H1 (cell line): ENCODE measurements around the gene SPAG16. TPM values are rescaled to one million over a fixed set of nuclear protein-coding genes. Genes with fewer than 3 reads are reported as not detected.

Source experiments
- CTCF ChIA-PET: fragments of 300-600 bp; sonication (Branson Sonifier 250); formaldehyde crosslinking; loops from one replicate; lab custom pipeline; 2021; ENCODE audit not compliant: partially characterized antibody; lab: Charles Lee
- POLR2A ChIA-PET: fragments of 300-600 bp; sonication (Branson Sonifier 250); formaldehyde crosslinking; loops from one replicate; lab custom pipeline; 2021; ENCODE audit warnings: inconsistent platforms; ENCODE audit not compliant: partially characterized antibody; lab: Charles Lee
- DNase-seq, 2 experiments: peaks; one replicate each; pipeline versions ENCODE4 v3.0.0 to v3.0.0-alpha.2; 2010 to 2022; ENCODE audit warnings: low spot score in 2 of 2, low read depth in 1 of 2, mixed read lengths in 1 of 2
- FAIRE-seq: peaks from 2 replicates; lab custom pipeline; 2011; peaks lifted over from hg19 to GRCh38; lab: Jason Lieb, UNC
- H2AFZ ChIP-seq: 2 replicates; pipeline ENCODE4 v1.8.1; 2012; ENCODE audit warnings: low read length, inconsistent platforms
- H2AK5ac ChIP-seq: 2 replicates; pipeline ENCODE4 v1.6.1; 2013; ENCODE audit warnings: low read depth, low read length
- H2BK120ac ChIP-seq: replicated peaks from 2 replicates; pipeline ENCODE3; 2013; ENCODE audit warnings: low read depth, low read length, inconsistent platforms
- H2BK12ac ChIP-seq: 2 replicates; pipeline ENCODE4 v1.6.1; 2013; ENCODE audit warnings: low read depth, low read length
- H2BK15ac ChIP-seq: 2 replicates; pipeline ENCODE4 v1.6.1; 2013; ENCODE audit warnings: low read length
- H2BK20ac ChIP-seq: 2 replicates; pipeline ENCODE4 v1.6.1; 2013; ENCODE audit warnings: low read length
- H2BK5ac ChIP-seq: 2 replicates; pipeline ENCODE4 v1.6.1; 2013; ENCODE audit warnings: low read depth, low read length
- H3K14ac ChIP-seq: 2 replicates; pipeline ENCODE4 v1.6.1; 2013; ENCODE audit warnings: inconsistent platforms; ENCODE audit not compliant: insufficient read length
- H3K18ac ChIP-seq: 2 replicates; pipeline ENCODE4 v1.6.1; 2013; ENCODE audit warnings: low read length; ENCODE audit errors: extremely low read depth
- H3K23ac ChIP-seq: 2 replicates; pipeline ENCODE4 v1.6.1; 2013; ENCODE audit warnings: inconsistent platforms; ENCODE audit not compliant: insufficient read length
- H3K23me2 ChIP-seq: 2 replicates; pipeline ENCODE4 v1.6.1; 2013; ENCODE audit warnings: low read depth, low read length
- H3K27ac ChIP-seq: 2 replicates; pipeline ENCODE4 v1.6.1; 2011; ENCODE audit warnings: low read depth, low read length, inconsistent platforms
- H3K27me3 ChIP-seq, 4 experiments: replicated peaks in 1 of 4; 1 replicate in 1 of 4; 2 replicates in 3 of 4; pipeline versions ENCODE4 v1.6.1 to v1.8.1; 2011 to 2013; ENCODE audit warnings: low read length in 3 of 4, mild to moderate bottlenecking in 3 of 4, inconsistent platforms in 2 of 4, mixed read lengths in 2 of 4, moderate library complexity in 1 of 4; ENCODE audit not compliant: control insufficient read depth in 3 of 4, insufficient read depth in 3 of 4; ENCODE audit errors: extremely low read depth in 1 of 4
- H3K36me3 ChIP-seq, 4 experiments: 2 replicates each; pipeline versions ENCODE4 v1.6.1 to v1.8.1; 2011 to 2013; ENCODE audit warnings: mild to moderate bottlenecking in 4 of 4, low read length in 3 of 4, moderate library complexity in 2 of 4, control low read depth in 1 of 4, inconsistent platforms in 1 of 4; ENCODE audit not compliant: insufficient read depth in 4 of 4, control insufficient read depth in 2 of 4
- H3K4ac ChIP-seq: replicated peaks from 2 replicates; pipeline ENCODE3; 2013; ENCODE audit warnings: low read length, low read depth, mixed read lengths, inconsistent platforms; ENCODE audit not compliant: insufficient read length
- H3K4me1 ChIP-seq, 4 experiments: replicated peaks in 1 of 4; 1 replicate in 1 of 4; 2 replicates in 3 of 4; pipeline versions ENCODE4 v1.6.1 to v1.8.1; 2011 to 2013; ENCODE audit warnings: low read length in 3 of 4, inconsistent platforms in 2 of 4, mixed read lengths in 1 of 4; ENCODE audit not compliant: insufficient read depth in 4 of 4, control insufficient read depth in 3 of 4
- H3K4me2 ChIP-seq, 2 experiments: 2 replicates each; pipeline versions ENCODE4 v1.6.1 to v1.8.1; 2011 to 2013; ENCODE audit warnings: low read depth in 2 of 2, low read length in 2 of 2, control low read depth in 1 of 2, inconsistent platforms in 1 of 2, mild to moderate bottlenecking in 1 of 2; ENCODE audit not compliant: insufficient read depth in 1 of 2
- H3K4me3 ChIP-seq, 4 experiments: fragments of 200-600, 300-600 bp in 1 of 4; sonication (generic), shearing (Covaris generic), sonication (Bioruptor Twin) in 1 of 4; 2 replicates each; pipeline versions ENCODE4 v1.5.1 to v1.8.1; 2011 to 2016; ENCODE audit warnings: low read length in 4 of 4, low read depth in 3 of 4, control low read depth in 2 of 4, inconsistent platforms in 2 of 4, mild to moderate bottlenecking in 2 of 4, mixed read lengths in 1 of 4, moderate library complexity in 1 of 4; ENCODE audit not compliant: insufficient read depth in 2 of 4; ENCODE audit errors: extremely low read depth in 1 of 4
- H3K56ac ChIP-seq: replicated peaks from 2 replicates; pipeline ENCODE3; 2013; ENCODE audit warnings: low read depth, mild to moderate bottlenecking, mixed read lengths, low read length, inconsistent platforms; ENCODE audit not compliant: insufficient read length
- H3K79me1 ChIP-seq: 2 replicates; pipeline ENCODE4 v1.6.1; 2013; ENCODE audit warnings: low read depth, low read length, control low read depth
- H3K79me2 ChIP-seq, 2 experiments: 2 replicates each; pipeline versions ENCODE4 v1.6.1 to v1.8.1; 2012 to 2013; ENCODE audit warnings: low read length in 2 of 2, mild to moderate bottlenecking in 2 of 2, inconsistent platforms in 1 of 2; ENCODE audit not compliant: insufficient read depth in 2 of 2, control insufficient read depth in 1 of 2
- H3K9ac ChIP-seq, 4 experiments: replicated peaks in 1 of 4; 1 replicate in 1 of 4; 2 replicates in 3 of 4; pipeline versions ENCODE4 v1.6.1 to v1.8.1; 2011 to 2013; ENCODE audit warnings: low read depth in 3 of 4, low read length in 3 of 4, control low read depth in 2 of 4, mild to moderate bottlenecking in 2 of 4, moderate library complexity in 2 of 4, inconsistent platforms in 1 of 4; ENCODE audit errors: extremely low read depth in 1 of 4
- H3K9me3 ChIP-seq, 2 experiments: 2 replicates each; pipeline versions ENCODE4 v1.6.1 to v1.8.1; 2012 to 2013; ENCODE audit warnings: mild to moderate bottlenecking in 2 of 2, moderate library complexity in 2 of 2, control low read depth in 1 of 2, inconsistent platforms in 1 of 2, low read depth in 1 of 2, low read length in 1 of 2, mixed read lengths in 1 of 2; ENCODE audit not compliant: insufficient read depth in 2 of 2
- H4K20me1 ChIP-seq, 2 experiments: replicated peaks in 1 of 2; 2 replicates each; pipeline versions ENCODE3 to v1.8.1; 2011 to 2013; ENCODE audit warnings: inconsistent platforms in 2 of 2, low read length in 2 of 2, mild to moderate bottlenecking in 1 of 2; ENCODE audit not compliant: insufficient read depth in 2 of 2, control insufficient read depth in 1 of 2
- H4K5ac ChIP-seq: 2 replicates; pipeline ENCODE4 v1.6.1; 2013; ENCODE audit warnings: low read length, low read depth, mixed read lengths, inconsistent platforms; ENCODE audit not compliant: insufficient read length
- H4K8ac ChIP-seq: 2 replicates; pipeline ENCODE4 v1.8.0; 2013; ENCODE audit warnings: mild to moderate bottlenecking, moderate library complexity, low read length, inconsistent platforms; ENCODE audit not compliant: insufficient read depth; ENCODE audit errors: extremely low read depth
- H4K91ac ChIP-seq: replicated peaks from 2 replicates; pipeline ENCODE3; 2013; ENCODE audit warnings: low read length, mixed read lengths, inconsistent platforms; ENCODE audit not compliant: insufficient read length
- BCL11A ChIP-seq, 2 experiments: IDR thresholded peaks; one replicate each; pipeline ENCODE4 v1.6.1; 2011; ENCODE audit warnings: low read depth in 2 of 2, low read length in 2 of 2, mild to moderate bottlenecking in 2 of 2
- CHD2 ChIP-seq: IDR thresholded peaks from 2 replicates; pipeline ENCODE4 v1.6.1; 2012; ENCODE audit warnings: low read length, improper control_type of control experiment
- CREB1 ChIP-seq: IDR thresholded peaks from 2 replicates; pipeline ENCODE4 v1.6.1; 2012; ENCODE audit warnings: inconsistent platforms
- FOSL1 ChIP-seq: IDR thresholded peaks from 2 replicates; pipeline ENCODE4 v1.6.1; 2011; ENCODE audit warnings: mild to moderate bottlenecking, low read depth, low read length, moderate library complexity; ENCODE audit not compliant: insufficient read depth
- GTF2F1 ChIP-seq: IDR thresholded peaks from 2 replicates; pipeline ENCODE4 v1.6.1; 2012; ENCODE audit warnings: low read depth, low read length, improper control_type of control experiment, borderline replicate concordance
- HDAC2 ChIP-seq, 2 experiments: fragments of 300-600 bp in 1 of 2; sonication (generic) in 1 of 2; IDR thresholded peaks; 2 replicates each; pipeline ENCODE4 v1.6.1; 2011 to 2012; ENCODE audit warnings: low read depth in 2 of 2, low read length in 2 of 2, mild to moderate bottlenecking in 2 of 2, moderate library complexity in 2 of 2, borderline replicate concordance in 1 of 2, inconsistent platforms in 1 of 2
- HDAC6 ChIP-seq: IDR thresholded peaks from one replicate; pipeline ENCODE4 v1.7.1; 2012; ENCODE audit warnings: low read depth, mild to moderate bottlenecking, inconsistent platforms, low read length, moderate library complexity
- NRF1 ChIP-seq: IDR thresholded peaks from 2 replicates; pipeline ENCODE4 v1.6.1; 2011; ENCODE audit warnings: mild to moderate bottlenecking, low read depth, low read length, improper control_type of control experiment
- POU5F1 ChIP-seq: IDR thresholded peaks from 2 replicates; pipeline ENCODE4 v1.6.1; 2011; ENCODE audit warnings: low read depth, mild to moderate bottlenecking, low read length, moderate library complexity
- SIRT6 ChIP-seq: IDR thresholded peaks from one replicate; pipeline ENCODE4 v1.7.1; 2012; ENCODE audit warnings: low read length, inconsistent platforms
- SP1 ChIP-seq: IDR thresholded peaks from 2 replicates; pipeline ENCODE4 v1.6.1; 2011; ENCODE audit warnings: low read depth, low read length
- SP2 ChIP-seq: IDR thresholded peaks from 2 replicates; pipeline ENCODE4 v1.6.1; 2012; ENCODE audit warnings: mild to moderate bottlenecking, low read length, inconsistent platforms
- SRF ChIP-seq: IDR thresholded peaks from 2 replicates; pipeline ENCODE4 v1.6.1; 2011; ENCODE audit warnings: mild to moderate bottlenecking, low read depth, low read length, moderate library complexity
- TAF1 ChIP-seq: IDR thresholded peaks from 2 replicates; pipeline ENCODE4 v1.6.1; 2011; ENCODE audit warnings: mild to moderate bottlenecking, low read depth, low read length
- WGBS, 2 experiments: shearing (Covaris generic) in 1 of 2; methylation state at CpG; one replicate each; pipeline versions ENCODE4 v1.1.6 to v1.1.7; 2013 to 2015; ENCODE audit warnings: low lambda C conversion rate in 2 of 2, mixed read lengths in 2 of 2, inconsistent platforms in 1 of 2, low coverage in 1 of 2, missing lambda C conversion rate in 1 of 2; ENCODE audit not compliant: insufficient replicate concordance in 2 of 2, insufficient coverage in 1 of 2, insufficient read length in 1 of 2; ENCODE audit errors: extremely low coverage in 1 of 2, missing lambda C conversion rate in 1 of 2; 5-methylcytosine and 5-hydroxymethylcytosine counted together
- polyA plus RNA-seq, 7 experiments: library from polyadenylated mRNA; depleted of rRNA in 3 of 7; stranded (reverse) in 5 of 7; unstranded in 2 of 7; fragments of >200 nt in 5 of 7; fragments of 200-250 nt in 2 of 7; gene quantifications; 1 replicate in 5 of 7; 2 replicates in 1 of 7; 4 replicates in 1 of 7; pipeline versions ENCODE4 v1.2.1 to v1.2.3, GENCODE V29; 2011 to 2013; ENCODE audit warnings: missing spikeins in 2 of 7, mixed read lengths in 2 of 7
- total RNA-seq: library from RNA; stranded (reverse); fragmentation: NEBNext Ultra II Directional; extraction: Animal tissue kit (Norgen Biotek cat#: 25700); gene quantifications from 2 replicates; pipeline ENCODE4 v1.2.1, GENCODE V29; 2021

The SPAG16 gene
- total and polyA plus RNA-seq, 2 of the 8 experiments (the other 6 are each of a cell fraction or from before 2014, with no cell fraction given): 6.0 to 14.9 TPM

DNA sequence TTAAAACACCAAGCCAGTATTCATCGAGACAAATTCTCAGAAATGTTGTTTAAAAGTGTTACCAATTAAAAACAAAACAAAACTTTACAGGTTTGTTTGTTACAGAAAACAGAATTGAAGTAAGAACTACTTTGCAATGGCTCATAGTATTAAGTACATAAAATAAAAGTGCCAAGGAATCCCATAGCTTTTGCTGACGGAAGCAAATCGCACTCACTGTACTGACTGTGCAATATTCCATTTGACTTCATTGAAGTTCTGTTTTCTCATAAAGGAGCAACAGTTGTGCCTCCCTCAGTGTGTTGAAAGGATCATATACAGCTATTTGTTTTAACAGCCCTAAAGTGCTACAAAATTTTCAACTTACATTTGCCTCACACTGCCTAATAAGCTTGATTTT is 507.8 kb downstream of the SPAG16 start:
- Histone ChIP-seq H2BK15ac (no peak overlapping the region), H4K8ac (no peak overlapping the region), H2BK5ac (no peak overlapping the region), H3K4me3 (no peak overlapping the region), H3K56ac (no peak overlapping the region), H4K20me1 (no peaks in the 10 kb centered on the region), H2BK12ac (no peak overlapping the region), H3K27me3 (no peaks in the 10 kb centered on the region), H3K23ac (no peak overlapping the region), H2BK20ac (no peak overlapping the region), H2AK5ac (no peak overlapping the region), H3K23me2 (no peaks in the 10 kb centered on the region), H3K79me2 (no peaks in the 10 kb centered on the region), H3K9me3 (no peaks in the 10 kb centered on the region), H2BK120ac (no peak overlapping the region), H3K27ac (no peak overlapping the region), H3K36me3 (no peaks in the 10 kb centered on the region), H4K5ac (no peak overlapping the region), H3K4me2 (no peak overlapping the region), H4K91ac (no peak overlapping the region), H3K9ac (no peak overlapping the region), H3K14ac (no peak overlapping the region), H3K79me1 (no peaks in the 10 kb centered on the region), H2AFZ (no peak overlapping the region), H3K4ac (no peak overlapping the region), H3K4me1 (no peaks in the 10 kb centered on the region)
- 90% methylated on average over 3 of the region's 3 CpGs; no CpG with 5 or more reads in 1 of the 2 experiments for WGBS, 2 experiments
- POLR2A ChIA-PET: no interaction called here
- DNase-seq (no peak), FAIRE-seq (no peak)
- CTCF ChIA-PET: interaction anchor here (0.8 kb wide), 1 partner anchor 19 kb away, joined by 3 read pairs; no protein-coding TSS in a partner anchor
- TF ChIP-seq POU5F1 (no peak), TAF1 (no peak), CREB1 (no peak), NRF1 (no peak), BCL11A (IDR thresholded peaks at IDR 0.05; ENCODE audit: low read depth in 2 of 2, low read length in 2 of 2) (no peak), HDAC2 (IDR thresholded peaks at IDR 0.05; ENCODE audit: borderline replicate concordance in 1 of 2, low read depth in 2 of 2, low read length in 2 of 2) (no peak), GTF2F1 (no peak), SIRT6 (no peak), HDAC6 (no peak), CHD2 (no peak), SP2 (no peak), SP1 (no peak), FOSL1 (no peak), SRF (no peak)
- TF ChIP-seq, all 59 proteins: peak for 0
- H3K18ac ChIP-seq: no peak overlapping the region
